Ishikawa (cell line): ENCODE measurements around the gene ZNF628.

Experiments used
- CEBPB ChIP-seq: IDR thresholded peaks from 2 replicates; pipeline ENCODE4 v1.6.1; 2012
- CREB1 ChIP-seq: IDR thresholded peaks from 2 replicates; pipeline ENCODE4 v1.6.1; 2012; ENCODE audit warnings: low read depth
- EGR1 ChIP-seq: IDR thresholded peaks from 2 replicates; pipeline ENCODE4 v1.6.1; 2012
- EP300 ChIP-seq: IDR thresholded peaks from 2 replicates; pipeline ENCODE4 v1.6.1; 2012; ENCODE audit warnings: borderline replicate concordance
- FOXM1 ChIP-seq: IDR thresholded peaks from 2 replicates; pipeline ENCODE4 v1.6.1; 2012; ENCODE audit warnings: low read depth, borderline replicate concordance
- MAX ChIP-seq: IDR thresholded peaks from 2 replicates; pipeline ENCODE4 v1.6.1; 2012
- NFIC ChIP-seq: IDR thresholded peaks from 2 replicates; pipeline ENCODE4 v1.6.1; 2012
- RAD21 ChIP-seq: IDR thresholded peaks from 2 replicates; pipeline ENCODE4 v1.6.1; 2012; ENCODE audit warnings: low read depth
- REST ChIP-seq: IDR thresholded peaks from 2 replicates; pipeline ENCODE4 v1.6.1; 2012; ENCODE audit warnings: low read depth, mild to moderate bottlenecking
- TAF1 ChIP-seq: IDR thresholded peaks from 2 replicates; pipeline ENCODE4 v1.6.1; 2012; ENCODE audit warnings: low read depth, mild to moderate bottlenecking
- TCF12 ChIP-seq: IDR thresholded peaks from 2 replicates; pipeline ENCODE4 v1.6.1; 2012; ENCODE audit warnings: low read depth
- TEAD4 ChIP-seq: IDR thresholded peaks from 2 replicates; pipeline ENCODE4 v1.6.1; 2012
- USF1 ChIP-seq: IDR thresholded peaks from 2 replicates; pipeline ENCODE4 v1.6.1; 2012
- YY1 ChIP-seq: IDR thresholded peaks from 2 replicates; pipeline ENCODE4 v1.6.1; 2012; ENCODE audit warnings: low read depth
- ZBTB7A ChIP-seq: IDR thresholded peaks from 2 replicates; pipeline ENCODE4 v1.6.1; 2012; ENCODE audit warnings: low read depth

ZNF628 gene

GRCh38 chr19:55519451-55520311 is 43.3 kb downstream of the ZNF628 start:
- TF ChIP-seq REST = no peak
- no peak for TF ChIP-seq ZBTB7A
- TF ChIP-seq USF1 = no peak
- no peak for TF ChIP-seq TAF1
- no peak for TF ChIP-seq RAD21
- no peak for TF ChIP-seq EP300
- TF ChIP-seq EGR1 = no peak
- no peak for TF ChIP-seq NFIC
- no peak for TF ChIP-seq CREB1
- no peak for TF ChIP-seq MAX
- no peak for TF ChIP-seq FOXM1
- TF ChIP-seq CEBPB = no peak
- TF ChIP-seq YY1 = no peak
- no peak for TF ChIP-seq TCF12

- TF ChIP-seq TEAD4 (no peak), EGR1 (no peak), NFIC (no peak), USF1 (no peak), RAD21 (no peak), TCF12 (no peak), MAX (no peak), CREB1 (no peak), ZBTB7A (no peak), FOXM1 (no peak), TAF1 (no peak), YY1 (no peak)
Measured at GRCh38 chr19:55520691-55521292, 44.4 kb downstream of the ZNF628 start.

- TF ChIP-seq FOXM1 (no peak), MAX (no peak), CREB1 (no peak), TCF12 (no peak), USF1 (no peak), EP300 (no peak), YY1 (no peak), TEAD4 (no peak), RAD21 (no peak), CEBPB (no peak), NFIC (no peak), EGR1 (no peak), TAF1 (no peak), REST (no peak)
Measured at GRCh38 chr19:55525289-55526101, 49.1 kb downstream of the ZNF628 start.
